ENCODE data around the gene TEN1.

TEN1 gene

DNA sequence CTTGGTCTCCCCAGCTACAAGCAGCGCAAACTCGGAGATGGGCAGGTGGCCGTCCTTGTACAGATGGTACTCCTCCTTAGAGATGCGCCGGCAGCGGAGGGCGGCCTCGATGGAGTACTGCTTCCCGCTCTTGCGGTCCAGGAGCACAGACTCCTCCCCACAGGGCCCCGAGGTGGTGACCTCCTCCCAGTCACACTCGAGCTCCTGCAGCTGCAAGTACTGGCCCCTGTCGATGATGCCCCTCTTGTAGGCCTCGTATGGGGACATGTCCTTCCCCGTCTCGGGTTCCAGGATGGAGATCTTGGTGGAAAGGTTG lies 28.8 kb downstream of the TEN1 start:
- no peak for FAIRE-seq

- no peak for FAIRE-seq
These were observed 29.2 kb downstream of the TEN1 start for GRCh38 chr17:76008208-76008607.

GRCh38 chr17:76008630-76009425 lies 29.8 kb downstream of the TEN1 start:
- FAIRE-seq: no peak

DNA sequence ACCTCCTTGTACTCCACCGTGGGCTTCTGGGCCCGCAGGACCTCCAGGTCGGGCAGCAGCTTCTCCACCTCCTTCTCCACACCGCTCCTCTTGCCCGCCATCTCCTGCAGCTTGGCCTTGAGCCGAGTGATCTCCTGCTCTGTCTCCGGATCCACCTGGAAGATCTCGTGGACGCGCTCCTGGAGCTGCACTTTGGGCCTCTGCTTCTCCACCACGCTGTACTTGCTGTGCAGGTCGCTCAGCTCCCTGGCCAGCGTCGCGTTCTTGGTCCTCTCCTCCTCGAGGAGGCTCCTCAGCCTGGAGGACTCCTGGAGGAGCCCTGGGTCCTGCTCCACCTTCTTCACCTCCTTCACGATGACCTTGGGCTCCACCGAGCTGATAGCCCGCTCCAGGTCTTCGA lies 30.4 kb downstream of the TEN1 start:
- no peak for FAIRE-seq

GRCh38 chr17:76009969-76010661 lies 31.1 kb downstream of the TEN1 start:
- FAIRE-seq: no peak

- no peak for FAIRE-seq
These were observed 32.9 kb downstream of the TEN1 start for GRCh38 chr17:76011951-76012350.

DNA sequence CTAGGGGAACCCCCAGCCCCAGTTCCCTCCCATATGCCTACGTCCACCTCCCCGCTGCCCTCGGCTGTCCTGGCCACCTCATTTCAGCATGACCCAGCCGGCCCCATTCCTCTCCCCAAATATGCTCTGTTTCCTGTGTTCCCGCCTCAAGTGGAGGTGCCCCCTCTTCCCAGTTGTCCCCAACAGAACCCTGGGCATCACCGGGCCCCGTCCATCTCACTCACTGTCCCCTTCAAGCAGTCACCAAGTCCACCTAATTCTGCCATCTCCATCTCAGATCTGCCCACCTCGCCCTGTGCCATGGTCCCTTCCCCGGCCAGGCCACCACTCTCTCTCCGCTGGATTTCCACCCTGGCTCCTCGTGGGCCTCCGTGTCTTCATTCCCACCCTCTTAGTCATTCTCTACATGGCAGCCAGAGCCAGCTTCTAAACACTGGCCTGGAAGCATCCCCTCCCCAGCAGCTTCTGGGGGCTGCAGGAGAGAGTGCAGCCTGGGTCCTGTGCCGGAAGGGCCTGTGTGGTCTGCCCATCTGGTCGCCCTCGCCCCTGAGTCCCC lies 34.4 kb downstream of the TEN1 start:
- FAIRE-seq: no peak

DNA sequence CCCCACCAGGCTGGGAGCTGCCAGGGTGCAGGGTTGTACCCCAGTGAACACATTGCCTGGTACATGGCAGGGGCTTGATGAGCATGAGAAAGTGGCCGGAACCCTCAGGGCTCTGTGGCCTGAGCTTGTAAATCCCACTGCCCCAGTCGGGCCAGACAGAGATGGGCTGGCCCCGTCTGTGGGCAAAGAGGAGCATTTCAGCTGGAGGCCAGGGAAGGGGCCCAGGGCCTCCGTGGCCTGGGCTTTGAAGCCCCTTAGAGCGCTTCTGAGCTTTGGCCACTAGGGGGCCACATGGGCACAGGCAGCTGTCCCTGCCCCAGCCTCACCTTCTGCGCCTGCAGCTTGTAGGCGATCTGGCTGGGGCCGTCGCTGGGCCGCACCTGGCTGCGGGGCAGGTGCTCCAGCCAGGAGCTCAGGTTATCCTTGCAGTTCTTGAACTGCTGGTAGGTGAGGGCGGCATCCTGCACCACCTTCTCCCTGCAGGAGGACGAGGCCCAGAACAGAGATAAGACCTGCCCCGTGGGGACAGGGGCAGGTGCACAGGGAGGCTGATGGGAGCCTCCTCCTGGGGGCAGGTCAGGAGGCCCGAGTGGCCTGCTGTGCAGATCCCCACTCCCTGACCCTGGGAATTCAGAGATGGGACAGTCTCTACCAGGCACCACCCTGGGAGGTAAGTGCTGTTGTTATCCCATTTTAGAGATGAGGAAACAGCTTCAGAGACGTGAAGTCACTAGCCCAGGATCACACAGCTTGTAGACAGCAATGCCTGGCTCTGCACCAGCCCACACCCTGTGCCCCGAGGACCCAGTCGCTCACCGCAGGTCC lies 35.3 kb downstream of the TEN1 start:
- FAIRE-seq: no peak

DNA sequence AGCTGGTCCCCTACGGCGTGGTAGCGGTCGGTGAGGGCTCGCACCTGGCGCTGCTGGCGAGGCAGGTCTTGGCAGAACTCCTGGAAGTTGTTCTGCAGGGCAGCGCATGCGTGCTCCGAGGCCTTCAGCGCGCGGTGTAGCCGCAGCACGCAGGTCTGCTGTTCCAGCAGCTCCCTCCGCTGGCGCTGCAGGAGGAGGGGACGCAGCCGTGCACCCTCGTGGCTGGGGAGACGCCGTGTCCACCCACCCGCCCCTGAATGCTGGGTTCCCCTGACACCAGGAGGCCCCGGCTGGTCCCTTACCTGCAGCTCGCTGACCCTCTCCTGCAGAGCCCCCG lies 35.9 kb downstream of the TEN1 start:
- FAIRE-seq: no peak

- FAIRE-seq: no peak
These were observed 38.7 kb downstream of the TEN1 start for GRCh38 chr17:76017481-76018339.

- no peak for FAIRE-seq
These were observed 39.3 kb downstream of the TEN1 start for GRCh38 chr17:76018340-76018680.

- no peak for FAIRE-seq
These were observed 39.8 kb downstream of the TEN1 start for GRCh38 chr17:76018801-76019200.

DNA sequence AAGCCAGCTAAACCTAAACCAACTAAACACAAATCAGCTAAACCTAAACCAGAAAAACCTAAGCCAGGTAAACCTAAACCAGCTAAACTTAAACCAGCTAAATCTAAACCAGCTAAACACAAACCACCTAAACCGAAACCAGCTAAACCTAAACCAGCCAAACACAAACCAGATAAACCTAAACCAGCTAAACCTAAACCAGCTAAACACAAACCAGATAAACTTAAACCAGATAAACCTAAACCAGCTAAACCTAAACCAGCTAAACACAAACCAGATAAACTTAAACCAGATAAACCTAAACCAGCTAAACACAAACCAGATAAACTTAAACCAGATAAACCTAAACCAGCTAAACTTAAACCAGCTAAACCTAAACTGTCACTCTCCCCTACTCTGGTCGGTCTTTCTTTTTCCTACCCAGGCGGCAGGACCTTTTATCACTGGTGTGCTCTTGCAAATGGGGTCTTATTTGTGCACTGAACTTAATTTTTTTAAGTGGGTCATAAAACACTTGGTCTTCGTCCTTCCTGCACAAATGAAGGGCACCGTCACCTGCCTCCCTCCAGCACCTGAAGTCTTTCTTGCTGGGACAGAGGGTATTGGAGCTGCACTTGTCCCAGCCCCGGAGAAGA lies 40.9 kb downstream of the TEN1 start:
- FAIRE-seq: no peak

- no peak for FAIRE-seq
These were observed 43.2 kb downstream of the TEN1 start for GRCh38 chr17:76022285-76022684.

- FAIRE-seq: no peak
These were observed 44.2 kb downstream of the TEN1 start for GRCh38 chr17:76022973-76023899.

DNA sequence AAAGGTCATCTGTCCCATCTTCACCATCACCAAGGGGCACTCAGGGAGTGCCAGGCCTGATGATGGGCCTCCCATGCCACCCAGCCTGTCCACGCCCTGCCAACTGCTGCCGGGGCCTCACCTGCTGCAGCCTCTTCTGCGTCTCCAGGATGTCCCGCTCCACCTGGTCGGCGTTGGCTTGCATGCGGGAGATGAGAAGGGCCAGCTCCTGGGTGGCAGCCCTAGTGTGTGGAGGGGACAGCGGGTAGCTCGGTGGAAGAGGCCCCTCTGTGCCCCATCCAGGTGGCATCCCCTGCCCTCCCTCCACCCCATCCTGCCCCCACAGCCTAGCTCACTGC lies 44.8 kb downstream of the TEN1 start:
- FAIRE-seq: no peak

DNA sequence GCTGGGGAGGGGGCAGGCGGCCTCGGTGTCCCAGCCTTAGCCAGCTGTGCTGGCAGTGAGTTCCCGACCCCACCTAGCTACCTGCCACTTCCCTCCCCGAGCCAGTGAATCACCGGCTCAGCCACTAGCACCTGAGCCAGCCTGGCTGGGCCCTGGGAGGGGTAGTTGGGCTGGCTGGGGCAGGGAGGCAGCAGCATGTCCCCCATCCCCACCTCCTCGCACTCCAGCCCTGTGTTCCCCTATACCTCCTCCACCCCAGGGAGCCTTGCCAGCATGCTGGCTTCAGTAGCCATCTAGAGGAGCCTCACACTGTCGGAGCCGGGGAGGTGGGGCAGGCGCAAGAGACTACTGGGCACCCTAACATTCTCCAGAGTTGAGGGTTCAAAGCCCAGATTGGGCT lies 45.3 kb downstream of the TEN1 start:
- FAIRE-seq: no peak

DNA sequence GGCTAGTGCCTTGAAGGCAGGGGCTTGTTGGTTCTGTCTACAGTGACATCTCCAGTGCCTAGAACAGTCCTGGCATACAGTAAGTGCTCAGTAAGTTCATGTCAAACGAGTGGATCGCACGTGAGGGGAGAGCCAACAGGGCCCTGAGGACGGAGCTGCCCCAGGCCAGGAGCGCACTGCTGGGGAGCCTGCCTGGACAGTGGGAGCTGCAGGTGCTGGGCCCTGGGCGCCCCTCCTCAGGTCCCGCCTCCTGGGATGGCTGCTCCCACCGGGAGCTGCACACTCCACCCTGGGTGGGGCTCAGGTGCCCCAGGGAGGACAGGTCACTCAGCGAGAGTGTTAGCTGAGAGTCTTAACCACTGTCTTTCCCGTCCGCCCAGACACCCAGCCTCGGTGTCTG lies 46.3 kb downstream of the TEN1 start:
- FAIRE-seq: no peak

GRCh38 chr17:76026714-76027158 lies 47.7 kb downstream of the TEN1 start:
- no peak for FAIRE-seq

DNA sequence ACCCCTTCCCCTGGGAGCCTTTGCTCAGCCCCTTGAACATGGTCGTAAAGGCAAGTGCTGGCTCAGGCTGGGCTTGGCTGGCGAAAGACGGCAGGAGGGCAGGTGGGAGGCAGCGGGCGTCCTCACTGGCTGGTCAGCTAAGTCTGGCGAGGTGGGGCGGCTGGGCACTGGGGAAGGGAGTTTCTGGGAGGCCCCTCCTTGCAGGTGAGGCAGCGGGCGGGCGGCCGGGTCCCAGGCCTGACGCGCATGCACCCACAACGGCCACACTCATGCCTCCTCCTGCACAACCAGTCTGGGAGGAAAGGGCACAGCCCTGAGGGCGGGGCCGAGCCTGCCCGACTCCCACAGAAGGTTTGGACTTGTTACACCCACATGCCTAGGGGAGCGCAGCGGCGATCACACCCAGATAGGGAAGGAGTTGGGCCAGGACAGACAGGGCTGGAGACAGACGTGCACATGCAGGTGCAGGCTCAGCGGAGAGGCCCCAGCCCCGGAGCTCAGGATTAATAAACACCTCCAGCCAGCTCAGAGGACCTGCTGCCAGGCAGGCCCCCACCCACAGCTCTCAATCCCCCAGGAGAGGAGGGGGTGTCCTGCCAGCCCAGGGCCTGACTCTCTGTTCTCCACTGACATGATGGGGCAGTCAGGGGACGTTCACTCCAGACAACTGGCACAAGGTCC lies 48.3 kb downstream of the TEN1 start, which contains the start of gene EVPL:
Gene EVPL, minus strand, starts transcription at position 148 of the 681 bp plus-strand sequence. Its CDS starts 108 bp downstream, at position 40.
- FAIRE-seq: no peak
